Bronchial epithelial cell (primary cell): ENCODE measurements around the gene DPH5. TPM values are rescaled to one million over a fixed set of nuclear protein-coding genes. Genes with fewer than 3 reads are reported as not detected.

Experiments
- DNase-seq: peaks from one replicate; pipeline ENCODE4 v3.0.0-alpha.2; 2010; ENCODE audit warnings: low read depth
- FAIRE-seq: peaks from 2 replicates; lab custom pipeline; 2011; peaks lifted over from hg19 to GRCh38; lab: Jason Lieb, UNC
- H3K27me3 ChIP-seq: 2 replicates; pipeline ENCODE4 v1.5.1; 2011; ENCODE audit warnings: low read length; ENCODE audit not compliant: control insufficient read depth, insufficient read depth
- H3K36me3 ChIP-seq: 2 replicates; pipeline ENCODE4 v1.5.1; 2011; ENCODE audit warnings: low read length; ENCODE audit not compliant: control insufficient read depth, insufficient read depth
- H3K4me3 ChIP-seq: 2 replicates; pipeline ENCODE4 v1.5.1; 2011; ENCODE audit warnings: mild to moderate bottlenecking, low read depth, low read length, control low read depth
- CTCF ChIP-seq: IDR thresholded peaks from 2 replicates; pipeline ENCODE4 v1.5.1; 2011; ENCODE audit warnings: mild to moderate bottlenecking, moderate library complexity, low read length, control low read depth, inconsistent platforms; ENCODE audit not compliant: insufficient read depth, severe bottlenecking
- total RNA-seq: library from RNA; depleted of rRNA; stranded (reverse); fragments of >200 nt; gene quantifications from 2 replicates; pipeline ENCODE4 v1.2.1, GENCODE V29; 2014

Gene DPH5
- total RNA-seq, 1 donor from 2014 or later = 42.4 TPM

DNA sequence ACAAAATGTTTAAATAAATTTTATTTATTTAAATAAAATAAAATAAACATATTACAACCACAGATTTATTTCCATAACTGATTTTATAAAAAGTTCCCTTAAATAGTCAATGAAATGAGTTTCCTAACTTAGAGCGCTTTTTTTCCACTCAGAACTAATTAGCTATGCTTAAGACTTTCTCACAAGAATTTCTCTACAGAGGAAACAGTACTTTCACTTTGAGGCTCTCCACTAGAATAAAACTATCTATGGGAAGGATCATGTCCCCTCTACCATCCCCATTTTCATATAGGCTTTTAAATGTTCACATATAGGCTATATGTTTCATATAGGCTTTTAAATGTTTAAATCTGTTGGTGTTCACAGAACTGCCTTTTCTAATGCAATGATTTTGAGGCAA lies 40.0 kb upstream of the DPH5 start:
- H3K27me3 ChIP-seq = no peaks in the 10 kb centered on the region
- TF ChIP-seq CTCF = no peak
- no peaks in the 10 kb centered on the region for H3K36me3 ChIP-seq
- no peak for DNase-seq
- H3K4me3 ChIP-seq = no peak overlapping the region
- FAIRE-seq = no peak

GRCh38 chr1:101064697-101065096 lies 39.1 kb upstream of the DPH5 start:
- FAIRE-seq = no peak
- H3K36me3 ChIP-seq = no peaks in the 10 kb centered on the region
- H3K27me3 ChIP-seq = no peaks in the 10 kb centered on the region
- no peak for TF ChIP-seq CTCF
- no peak for DNase-seq
- no peak overlapping the region for H3K4me3 ChIP-seq

DNA sequence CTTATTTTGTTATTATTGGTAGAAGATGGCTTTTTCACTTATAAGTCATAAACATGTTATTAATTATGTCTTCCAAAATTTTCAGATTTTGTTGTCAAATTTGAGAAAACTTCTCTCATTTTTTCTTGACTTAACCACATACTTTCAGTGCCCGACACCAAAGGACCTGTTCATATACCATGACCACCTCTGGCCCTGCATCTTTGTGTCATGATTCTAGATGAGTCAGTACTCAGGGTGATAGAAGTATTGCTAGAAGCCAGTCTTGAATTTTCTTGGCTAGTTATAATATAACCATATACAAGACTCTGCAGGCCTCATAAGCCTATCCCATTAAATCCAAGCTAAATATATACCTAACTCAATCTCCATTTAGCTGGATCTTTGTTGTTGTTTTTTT lies 35.4 kb upstream of the DPH5 start:
- DNase-seq (no peak), FAIRE-seq (no peak)
- no peaks in the 10 kb centered on the region for H3K27me3 ChIP-seq
- no peaks in the 10 kb centered on the region for H3K36me3 ChIP-seq
- H3K4me3 ChIP-seq = no peak overlapping the region
- TF ChIP-seq CTCF = no peak

DNA sequence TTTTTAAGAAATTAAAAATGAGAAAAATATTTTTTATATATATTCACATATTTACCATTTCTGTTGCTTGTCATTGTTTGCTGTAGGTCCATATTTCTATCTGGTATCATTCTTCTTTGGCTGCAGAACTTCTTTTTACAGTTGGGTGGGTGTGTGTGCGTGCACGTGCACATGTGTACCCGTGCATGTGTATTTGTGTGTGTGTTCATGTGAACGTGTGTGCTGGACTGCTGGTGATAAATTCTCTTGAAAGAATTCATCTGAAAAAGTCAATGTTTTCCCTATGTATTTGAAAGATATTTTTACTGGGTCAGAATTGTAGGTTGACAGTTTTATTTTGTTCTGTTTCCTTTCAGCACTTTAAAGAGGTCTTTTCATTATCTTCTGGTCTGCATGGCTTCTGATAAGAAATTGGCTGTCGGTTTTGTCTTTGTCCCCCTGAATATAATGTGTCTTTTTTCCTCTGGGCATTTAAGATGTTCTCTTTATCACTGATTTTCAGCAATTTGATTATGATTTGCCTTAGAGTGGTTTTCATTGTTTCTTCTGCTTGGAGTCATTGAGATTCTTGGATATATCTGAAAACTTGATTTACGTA lies 34.5 kb upstream of the DPH5 start:
- H3K27me3 ChIP-seq = no peaks in the 10 kb centered on the region
- no peaks in the 10 kb centered on the region for H3K36me3 ChIP-seq
- DNase-seq (no peak), FAIRE-seq (no peak)
- no peak overlapping the region for H3K4me3 ChIP-seq
- no peak for TF ChIP-seq CTCF

DNA sequence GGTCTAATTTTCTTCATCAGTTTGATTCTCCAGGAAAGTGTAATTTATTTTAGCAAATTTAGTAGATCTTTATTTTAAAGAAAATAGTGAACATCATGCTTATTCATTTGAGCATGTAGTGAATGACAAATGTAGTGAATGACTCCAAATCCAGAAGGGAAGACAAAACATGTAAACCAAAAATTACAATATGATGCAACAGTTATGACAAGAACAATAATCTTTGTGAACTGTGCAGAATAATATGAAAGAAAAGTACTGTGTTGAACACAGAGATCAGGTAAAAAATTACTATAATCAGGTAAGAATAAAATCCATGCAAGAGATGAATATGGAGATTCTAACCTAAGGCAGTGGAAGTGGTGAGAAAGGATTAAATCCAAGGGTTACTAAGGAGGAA lies 30.0 kb upstream of the DPH5 start:
- no peak for FAIRE-seq
- H3K4me3 ChIP-seq = no peak overlapping the region
- no peak for DNase-seq
- no peaks in the 10 kb centered on the region for H3K36me3 ChIP-seq
- no peaks in the 10 kb centered on the region for H3K27me3 ChIP-seq
- no peak for TF ChIP-seq CTCF
